NCI-H2196 treated with DMSO at 0.1 percent for 48 hours (cell line): ENCODE data around the gene RNASEH2C.
"Not testable (repeated sequence)": the region's sequence is repeated elsewhere in the genome, so short reads cannot be mapped to it uniquely, and the experiment has no call there.

ENCODE experiments used
- DNase-seq: peaks from one replicate; lab custom pipeline; 2025; ENCODE audit not compliant: unreplicated experiment; lab: John Stamatoyannopoulos, UW

The RNASEH2C gene

DNA sequence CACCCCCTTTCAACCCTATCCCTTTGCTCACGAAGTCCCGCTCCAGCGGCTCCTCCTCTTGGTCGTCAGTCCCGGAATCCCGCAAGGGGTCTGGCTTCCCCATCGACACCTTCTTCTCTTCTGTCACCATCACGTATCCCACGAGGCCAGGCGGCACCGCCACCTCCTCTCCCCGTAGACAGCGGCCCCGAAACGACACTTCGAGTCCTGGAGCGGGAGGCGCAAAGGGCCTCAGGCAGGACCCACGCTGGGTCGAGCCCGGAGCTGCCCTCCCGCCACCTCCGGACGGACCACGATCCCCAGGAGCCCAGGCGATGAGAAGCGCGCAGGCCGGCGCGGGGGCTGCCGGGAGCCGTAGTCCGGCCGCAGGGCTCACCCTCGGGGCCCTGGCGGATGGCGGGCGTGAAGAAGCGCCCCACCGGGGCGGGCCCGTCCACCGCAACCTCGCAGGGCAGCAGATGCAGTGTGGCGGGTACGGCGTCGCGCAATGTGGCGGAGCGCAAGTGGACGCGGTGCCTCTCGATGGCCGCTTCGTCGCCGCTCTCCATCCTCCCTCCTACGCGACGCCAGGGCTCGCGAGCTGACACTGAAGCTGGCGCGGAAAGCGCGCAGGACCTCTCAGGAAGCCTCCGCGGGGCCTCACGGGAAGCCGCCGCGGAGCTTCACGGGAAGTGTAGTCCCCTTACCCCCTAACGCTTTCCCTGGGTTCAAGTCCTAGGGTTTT, at the start of gene RNASEH2C:
Gene RNASEH2C, minus strand, starts transcription at position 588 of the 724 bp plus-strand sequence. Its CDS starts 40 bp downstream, at position 548.
- DNase-seq = peak; percentile 70

DNA sequence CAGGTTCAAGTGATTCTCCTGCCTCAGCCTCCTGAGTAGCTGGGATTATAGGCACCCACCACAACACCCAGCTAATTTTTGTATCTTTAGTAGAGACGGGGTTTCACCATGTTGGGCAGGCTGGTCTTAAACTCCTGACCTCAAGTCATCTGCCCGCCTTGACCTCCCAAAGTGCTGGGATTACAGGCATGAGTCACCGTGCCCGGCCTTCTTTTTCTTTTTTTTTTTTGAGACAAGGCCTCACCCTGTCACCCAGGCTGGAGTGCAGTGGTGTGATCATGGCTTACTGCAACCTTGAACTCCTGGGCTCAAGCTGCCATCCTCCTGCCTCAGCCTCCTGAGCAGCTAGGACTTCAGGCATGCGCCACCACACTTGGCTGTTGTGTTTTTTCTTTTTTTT, 47.2 kb upstream of the RNASEH2C start:
- DNase-seq = not testable (repeated sequence)

DNA sequence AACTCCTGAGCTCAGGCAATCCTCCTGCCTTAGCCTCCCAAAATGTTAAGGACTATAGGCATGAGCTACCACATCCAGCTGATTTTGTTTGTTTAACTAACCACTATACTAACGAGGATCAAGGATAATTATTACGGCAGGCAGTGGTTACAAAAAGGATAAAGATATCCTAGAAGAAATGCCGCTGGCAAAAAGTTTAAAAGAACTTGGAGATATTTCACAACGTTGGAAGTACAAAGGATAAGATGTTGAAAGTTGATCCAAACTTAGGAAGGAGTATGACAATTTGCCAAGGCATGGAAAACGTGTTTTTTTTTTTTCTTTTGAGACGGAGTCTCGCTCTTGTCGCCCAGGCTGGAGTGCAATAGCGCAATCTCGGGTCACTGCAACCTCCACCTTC, 46.8 kb upstream of the RNASEH2C start:
- no peak for DNase-seq

DNA sequence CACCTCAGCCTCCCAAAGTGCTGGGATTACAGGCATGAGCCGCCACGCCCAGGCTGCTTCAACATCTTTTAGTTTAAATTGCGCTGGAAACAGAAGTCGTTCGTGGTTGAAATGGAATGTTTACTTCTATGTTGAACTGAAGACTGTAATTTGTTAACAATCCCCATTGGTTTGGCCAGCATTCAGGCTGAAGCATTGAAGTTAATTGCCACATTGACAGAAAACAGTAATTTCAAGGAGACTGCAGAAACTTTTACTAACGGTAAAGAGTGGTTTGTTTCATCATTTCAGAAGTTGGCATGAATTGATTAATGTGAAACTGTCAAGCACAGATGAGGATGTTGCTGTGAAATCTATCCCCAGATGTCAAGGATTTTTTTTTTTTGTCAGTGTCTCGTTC, 45.9 kb upstream of the RNASEH2C start:
- DNase-seq = no peak

DNA sequence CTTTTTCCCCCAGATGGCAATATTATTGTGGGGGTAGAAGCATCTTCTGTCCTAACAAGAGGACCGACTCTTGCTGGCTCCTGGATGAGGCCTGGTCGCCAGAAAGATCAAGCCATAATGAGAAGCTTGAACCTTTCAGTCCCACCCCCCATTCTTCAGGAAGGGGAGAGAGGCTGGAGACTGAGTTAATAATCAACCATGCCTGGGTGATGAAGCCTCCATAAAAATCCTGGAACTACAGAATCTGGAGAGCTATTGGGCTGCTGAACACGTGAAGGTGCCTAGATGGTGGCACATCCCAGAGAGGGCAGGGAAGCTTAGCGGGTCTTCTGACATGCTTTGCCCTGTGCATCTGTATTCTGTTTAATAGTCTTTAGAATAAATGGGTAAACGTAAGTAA, 43.8 kb upstream of the RNASEH2C start:
- no peak for DNase-seq

DNA sequence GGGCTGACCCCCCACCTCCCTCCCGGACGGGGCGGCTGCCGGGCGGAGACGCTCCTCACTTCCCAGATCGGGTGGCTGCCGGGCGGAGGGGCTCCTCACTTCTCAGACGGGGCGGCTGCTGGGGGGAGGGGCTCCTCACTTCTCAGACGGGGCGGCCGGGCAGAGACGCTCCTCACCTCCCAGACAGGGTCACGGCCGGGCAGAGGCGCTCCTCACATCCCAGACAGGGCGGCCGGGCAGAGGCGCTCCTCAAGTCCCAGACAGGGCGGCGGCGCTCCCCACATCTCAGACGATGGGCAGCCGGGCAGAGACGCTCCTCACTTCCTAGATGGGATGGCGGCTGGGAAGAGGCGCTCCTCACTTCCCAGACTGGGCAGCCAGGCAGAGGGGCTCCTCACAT, 42.2 kb upstream of the RNASEH2C start:
- not testable (repeated sequence) for DNase-seq

DNA sequence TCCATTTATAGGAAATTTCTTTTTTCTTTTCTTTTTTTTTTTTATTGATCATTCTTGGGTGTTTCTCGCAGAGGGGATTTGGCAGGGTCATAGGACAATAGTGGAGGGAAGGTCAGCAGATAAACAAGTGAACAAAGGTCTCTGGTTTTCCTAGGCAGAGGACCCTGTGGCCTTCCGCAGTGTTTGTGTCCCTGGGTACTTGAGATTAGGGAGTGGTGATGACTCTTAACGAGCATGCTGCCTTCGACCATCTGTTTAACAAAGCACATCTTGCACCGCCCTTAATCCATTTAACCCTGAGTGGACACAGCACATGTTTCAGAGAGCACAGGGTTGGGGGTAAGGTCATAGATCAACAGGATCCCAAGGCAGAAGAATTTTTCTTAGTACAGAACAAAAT, 41.6 kb upstream of the RNASEH2C start:
- DNase-seq = not testable (repeated sequence)

DNA sequence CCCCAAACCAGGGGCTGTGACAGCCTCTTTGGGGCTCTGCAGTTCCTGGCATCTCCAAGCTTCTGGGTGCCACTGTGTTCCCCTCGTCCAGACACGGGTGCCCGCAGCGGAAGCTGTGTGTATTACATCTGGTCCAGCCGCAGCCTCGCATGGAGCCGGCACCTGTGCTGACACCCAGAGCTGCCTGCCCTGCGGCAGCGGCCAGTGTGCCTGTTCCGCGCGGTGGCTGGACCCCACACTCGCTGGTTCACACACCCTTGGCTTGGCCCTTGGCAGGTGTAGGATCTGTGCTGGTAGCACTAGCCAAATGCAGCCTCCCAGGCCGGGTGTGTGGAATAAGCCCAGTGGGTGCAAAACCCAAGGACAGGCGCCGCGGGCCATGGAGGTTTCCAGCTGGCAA, 24.5 kb upstream of the RNASEH2C start:
- DNase-seq = no peak

DNA sequence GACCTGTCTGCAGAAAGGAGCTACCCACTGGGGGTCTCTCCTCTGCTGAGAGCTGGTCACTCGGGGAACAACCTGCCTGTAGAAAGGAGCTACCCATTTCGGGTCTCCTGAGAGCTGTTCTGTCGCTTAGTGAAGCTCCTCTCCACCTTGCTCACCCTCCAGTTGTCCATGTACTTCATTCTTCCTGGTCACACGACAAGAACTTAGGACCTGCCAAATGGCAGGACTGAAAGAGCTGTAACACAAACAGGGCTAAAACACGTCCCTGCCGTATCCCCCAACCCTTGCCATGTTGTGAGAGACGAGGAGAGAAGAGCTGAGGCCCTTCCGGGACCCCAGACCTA, 24.1 kb upstream of the RNASEH2C start:
- no peak for DNase-seq

DNA sequence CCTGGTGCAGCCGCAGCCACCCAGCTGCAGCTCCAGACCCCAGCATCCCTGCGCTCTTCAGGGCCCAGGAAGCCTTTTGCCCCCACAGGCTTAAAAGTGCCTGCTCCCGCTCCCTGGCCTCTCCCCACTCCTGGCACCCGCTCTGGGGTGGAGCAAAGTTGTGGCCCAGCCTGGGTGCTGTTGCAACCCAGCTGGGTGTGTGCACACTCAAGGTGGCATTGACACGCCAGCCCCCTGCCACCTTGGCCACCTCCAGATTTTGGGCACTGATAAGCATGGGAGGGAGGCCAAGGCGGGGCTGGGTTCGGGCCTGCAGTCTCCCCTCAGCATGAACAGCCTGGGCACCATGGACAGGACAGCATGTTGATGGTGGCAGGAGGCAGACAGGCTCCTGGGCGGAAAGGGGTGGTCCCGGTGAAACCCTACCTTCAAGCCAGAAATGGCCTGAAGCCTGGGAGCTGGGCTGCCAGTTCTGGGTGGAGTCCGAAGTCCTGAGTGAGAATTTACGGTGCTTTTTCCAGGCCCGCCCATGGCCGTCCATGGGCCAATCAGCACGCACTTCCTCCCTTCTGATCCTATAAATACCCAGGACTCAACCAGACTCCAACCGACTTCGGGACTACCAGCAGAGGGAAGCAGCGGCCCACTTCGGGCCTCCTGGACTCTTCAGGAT, 23.6 kb upstream of the RNASEH2C start:
- no peak for DNase-seq

DNA sequence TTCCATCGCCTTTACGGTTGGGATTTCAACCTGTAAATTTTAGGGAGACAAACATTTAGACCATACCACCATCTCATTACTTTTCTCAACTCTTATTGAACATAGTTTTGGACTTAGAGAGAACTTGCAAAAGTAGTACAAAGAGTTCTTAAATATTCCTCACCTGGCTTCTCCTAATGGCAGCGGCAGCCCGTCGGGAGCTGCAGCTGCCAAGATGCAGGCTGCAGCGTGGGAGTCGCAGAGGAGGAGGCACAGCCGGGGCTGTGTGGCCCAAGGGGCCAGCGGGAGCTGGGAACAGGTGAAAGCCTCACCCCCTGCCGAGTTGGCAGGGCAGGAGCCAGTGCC, 23.1 kb upstream of the RNASEH2C start:
- DNase-seq = no peak

DNA sequence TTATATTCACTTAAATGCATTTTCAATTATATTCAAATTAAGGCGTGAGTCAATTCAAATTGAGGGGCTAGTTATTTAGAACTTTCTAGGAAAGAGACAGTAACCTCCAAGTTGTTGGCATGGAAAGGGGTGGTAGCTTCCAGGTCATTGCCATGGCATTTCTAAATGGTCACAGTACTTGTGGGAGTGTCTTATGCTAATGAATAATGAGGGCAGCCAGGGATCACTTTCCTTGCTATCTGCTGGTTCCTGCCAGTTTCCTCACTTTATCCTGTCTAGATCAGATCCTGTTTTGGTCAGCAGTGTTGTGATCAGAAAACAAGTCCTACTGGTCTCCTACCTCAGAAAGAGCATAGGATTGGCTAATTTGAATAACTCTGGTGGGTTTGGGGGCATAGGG, 21.8 kb upstream of the RNASEH2C start:
- DNase-seq = no peak

DNA sequence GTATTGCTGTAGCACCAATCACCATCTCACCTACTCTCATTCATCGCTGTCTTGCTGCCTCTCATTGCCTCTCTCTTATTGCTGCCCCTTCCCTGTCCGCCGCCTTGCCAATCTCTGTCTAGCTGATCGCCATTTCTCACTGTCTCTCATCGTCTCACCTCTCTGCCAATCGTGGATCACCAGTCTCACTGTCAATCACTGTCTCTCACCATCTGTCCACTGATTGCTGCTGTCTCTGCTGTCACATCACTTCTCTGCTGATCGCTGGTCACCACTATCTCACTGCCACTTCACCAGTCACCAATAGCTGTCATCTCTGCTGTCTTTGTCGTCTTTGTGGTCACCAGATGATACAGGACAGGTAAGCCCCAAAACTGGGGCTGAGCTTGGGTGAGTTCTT, 20.6 kb upstream of the RNASEH2C start:
- DNase-seq = no peak

DNA sequence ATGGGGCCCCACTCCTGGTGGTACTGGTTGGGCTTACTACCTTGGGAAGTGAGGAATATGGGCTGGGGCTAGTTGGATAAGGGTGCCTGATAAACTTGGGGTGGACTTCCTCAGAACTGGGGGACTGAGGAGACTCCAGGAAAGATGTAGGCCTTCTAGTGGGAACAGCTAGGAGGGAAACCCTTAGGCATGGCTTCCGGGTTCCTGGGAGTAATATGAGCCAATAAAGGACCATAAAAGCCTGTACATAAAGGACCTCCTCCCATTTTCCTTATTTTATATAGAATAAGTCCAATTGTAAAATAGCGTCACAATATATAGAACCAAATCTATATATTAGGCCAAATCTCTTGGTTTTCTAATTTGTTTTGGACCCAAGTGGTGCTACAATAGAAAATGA, 18.4 kb upstream of the RNASEH2C start:
- no peak for DNase-seq

DNA sequence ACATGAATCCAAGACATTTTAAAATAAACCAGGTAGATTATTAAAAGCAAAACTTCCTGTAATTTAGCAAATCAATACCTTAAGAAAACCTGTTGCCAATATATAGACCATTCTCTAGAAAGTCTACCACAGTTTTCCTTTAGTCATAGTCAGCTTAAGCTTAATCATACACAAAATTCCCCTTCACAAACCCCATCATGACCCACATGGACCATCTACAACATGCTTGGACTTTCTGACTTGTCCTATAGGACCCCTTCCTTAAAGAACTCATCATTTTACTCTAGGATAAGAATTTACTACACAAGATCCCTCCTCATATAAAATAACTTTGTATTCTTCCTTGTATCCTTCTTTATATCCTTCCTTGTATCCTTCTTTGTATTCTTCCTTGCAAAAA, 16.2 kb upstream of the RNASEH2C start:
- DNase-seq = no peak

DNA sequence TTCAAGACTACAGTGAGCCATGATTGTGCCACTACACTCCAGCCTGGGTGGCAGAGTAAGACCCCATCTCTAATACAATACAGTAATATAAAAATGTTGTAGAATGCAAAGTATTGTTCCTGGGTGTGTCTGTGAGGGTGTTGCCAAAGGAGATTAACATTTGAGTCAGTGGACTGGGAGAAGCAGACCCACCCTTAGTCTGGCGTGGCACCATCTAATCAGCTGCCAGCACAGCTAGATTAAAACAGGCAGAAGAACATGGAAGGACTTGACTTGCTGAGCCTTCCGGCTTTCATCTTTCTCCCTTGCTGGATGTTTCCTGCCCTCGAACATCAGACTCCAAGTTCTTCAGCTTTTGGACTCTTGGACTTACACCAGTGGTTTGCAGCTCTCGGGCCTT, 14.5 kb upstream of the RNASEH2C start:
- DNase-seq = not testable (repeated sequence)

DNA sequence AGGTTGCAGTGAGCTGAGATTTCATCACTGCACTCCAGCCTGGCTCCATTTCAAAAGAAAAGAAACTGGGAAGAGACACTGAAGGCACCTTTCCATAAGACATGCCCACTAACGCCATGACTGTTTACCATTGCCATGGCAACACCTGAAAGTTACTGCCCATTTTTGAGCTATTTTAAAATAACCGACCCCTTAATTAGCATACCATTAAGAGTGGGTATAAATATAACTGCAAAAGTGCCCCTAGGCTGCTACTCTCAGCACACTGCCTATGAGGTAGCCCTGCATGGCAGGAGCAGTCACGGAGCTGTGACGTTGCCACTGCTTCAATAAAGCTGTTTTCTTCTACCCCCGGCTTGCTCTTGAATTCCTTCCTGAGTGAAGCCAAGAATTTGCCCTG, 9.9 kb upstream of the RNASEH2C start:
- DNase-seq = no peak

DNA sequence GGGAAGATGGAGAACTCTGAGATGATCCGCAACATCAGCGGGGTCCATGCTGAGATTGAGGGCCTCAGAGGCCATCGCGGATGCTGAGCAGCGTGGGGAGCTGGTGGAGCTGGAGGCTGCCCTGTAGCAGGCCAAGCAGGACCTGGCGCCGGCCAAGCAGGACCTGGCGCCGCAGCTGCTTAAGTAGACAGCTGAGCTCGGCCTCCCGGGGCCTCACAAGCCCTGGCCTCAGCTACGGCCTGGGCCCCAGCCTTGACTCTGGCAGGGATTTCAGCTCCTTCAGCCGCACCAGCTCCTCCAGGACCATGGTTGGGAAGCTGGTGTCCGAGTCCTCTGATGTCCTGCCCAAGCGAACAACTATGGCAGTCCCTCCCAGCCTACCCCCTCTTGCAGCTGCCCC, 7.3 kb upstream of the RNASEH2C start:
- no peak for DNase-seq

DNA sequence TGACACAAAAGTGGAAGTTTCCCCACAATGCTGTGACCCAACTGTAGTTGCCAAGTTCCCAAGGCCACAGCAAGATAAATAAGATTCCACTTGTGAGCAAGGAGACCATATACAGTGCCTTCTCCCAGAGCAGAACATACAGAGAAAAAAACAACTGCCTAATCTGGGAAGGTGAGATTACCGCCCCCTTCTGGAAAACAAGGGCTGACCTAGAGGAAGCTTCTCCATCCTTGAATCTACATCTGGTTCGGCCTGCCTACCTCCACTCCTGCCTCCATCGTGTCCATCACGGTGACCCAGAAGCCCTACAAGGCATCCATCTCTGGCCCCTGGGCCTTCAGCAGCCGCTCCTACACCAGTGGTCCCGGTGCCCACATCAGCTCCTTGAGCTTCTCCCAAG, 6.1 kb upstream of the RNASEH2C start:
- no peak for DNase-seq

DNA sequence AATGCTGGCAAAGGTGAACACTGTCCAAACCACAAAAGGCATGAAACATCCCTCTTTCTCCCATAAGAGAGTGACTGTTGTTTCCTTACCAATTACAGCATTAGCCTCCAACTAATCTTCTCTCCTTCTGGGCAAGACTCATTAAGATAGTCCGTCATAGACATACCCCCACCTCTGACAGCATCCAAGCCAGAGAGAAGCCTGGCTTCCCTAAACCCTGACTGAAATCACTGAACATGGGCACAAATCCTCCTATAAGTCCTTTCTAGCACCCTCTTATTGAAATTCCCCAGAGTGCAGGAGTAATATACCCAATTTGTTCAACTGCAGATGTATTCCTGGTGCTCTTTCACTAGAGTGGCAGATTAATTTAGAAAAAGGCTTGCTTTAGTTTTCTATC, 1.7 kb upstream of the RNASEH2C start:
- no peak for DNase-seq

DNA sequence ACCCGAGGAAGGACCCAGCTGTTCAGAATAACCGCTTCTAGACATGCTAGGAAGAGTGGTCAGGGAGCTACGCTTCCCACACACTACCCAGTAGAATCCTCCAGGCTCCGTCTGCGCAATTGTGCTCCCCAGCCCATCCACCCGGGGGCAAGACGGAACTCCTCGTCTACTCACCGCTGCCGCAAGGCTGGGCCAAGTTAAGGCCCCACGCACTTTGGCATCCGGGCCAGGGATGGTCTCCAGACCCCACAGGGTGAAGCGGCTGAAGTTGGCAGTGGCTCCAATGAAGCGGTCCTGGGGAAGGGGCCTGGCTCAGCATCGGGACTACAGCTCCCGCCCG, 757 bp downstream of the RNASEH2C start:
- DNase-seq = no peak

DNA sequence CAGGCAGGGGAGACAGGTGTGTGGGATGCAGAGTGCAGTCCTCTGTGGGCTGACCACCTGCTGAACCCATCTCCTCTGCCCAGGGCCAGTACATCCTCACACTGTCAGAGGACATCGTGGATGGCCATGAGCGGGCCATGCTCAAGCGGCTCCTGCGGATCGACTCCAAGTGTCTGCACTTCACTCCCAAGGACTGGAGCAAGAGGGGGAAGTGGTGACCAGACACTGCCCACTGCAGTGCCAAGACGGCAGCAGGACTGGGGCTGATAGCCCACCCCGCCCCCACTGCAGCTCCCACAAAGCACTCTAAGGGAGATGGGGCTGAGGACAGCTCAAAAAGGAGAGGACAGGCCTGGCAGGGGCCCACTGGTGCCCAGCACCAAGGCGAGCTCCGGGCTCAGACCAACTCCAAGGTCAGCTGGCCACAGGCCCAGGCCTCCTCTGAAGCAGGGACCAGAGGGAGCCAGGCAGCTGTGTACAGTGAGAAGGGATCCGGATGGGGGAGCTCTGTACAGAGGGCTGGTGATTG, 1.6 kb downstream of the RNASEH2C start:
- no peak for DNase-seq

DNA sequence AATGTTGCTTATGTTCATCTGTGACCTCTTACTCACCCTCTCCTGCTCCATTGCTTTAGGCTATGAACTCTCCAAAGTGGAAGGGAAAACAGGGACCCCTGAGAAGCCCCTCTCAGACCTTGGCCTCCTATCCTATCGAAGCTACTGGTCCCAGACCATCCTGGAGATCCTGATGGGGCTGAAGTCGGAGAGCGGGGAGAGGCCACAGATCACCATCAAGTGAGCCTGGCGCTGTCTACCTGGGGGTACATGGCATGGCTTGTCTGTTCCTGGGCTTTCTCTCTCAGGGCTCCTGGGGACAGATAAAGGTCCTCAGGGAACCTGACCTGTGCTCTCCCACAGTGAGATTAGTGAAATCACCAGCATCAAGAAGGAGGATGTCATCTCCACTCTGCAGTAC, 2.1 kb downstream of the RNASEH2C start:
- no peak for DNase-seq
